PC-3 (cell line): Measurements from ENCODE around the gene IL4.

Experiments
- EZH2 ChIP-seq: fragments of 300-600 bp; sonication (generic); IDR thresholded peaks from one replicate; pipeline ENCODE4 v1.6.1; 2017; ENCODE audit warnings: antibody characterized with exemption, mild to moderate bottlenecking, low read length; ENCODE audit not compliant: unreplicated experiment
- EZH2phosphoT487 ChIP-seq: fragments of 300-600 bp; sonication (generic); IDR thresholded peaks from 2 replicates; pipeline ENCODE4 v1.6.1; 2018; ENCODE audit warnings: mild to moderate bottlenecking, antibody characterized with exemption, low read length, borderline replicate concordance
- TF ChIP-seq, protein P1 (sequence below): fragments of 300-600 bp; sonication (generic); conservative IDR thresholded peaks from 2 replicates; pipeline ENCODE4 v1.5.1; 2017; ENCODE audit warnings: antibody characterized with exemption, low read depth, mild to moderate bottlenecking, low read length

GRCh38 chr5:132628814-132629213 lies 45.0 kb upstream of the IL4 start:
- TF ChIP-seq, protein P1, sequence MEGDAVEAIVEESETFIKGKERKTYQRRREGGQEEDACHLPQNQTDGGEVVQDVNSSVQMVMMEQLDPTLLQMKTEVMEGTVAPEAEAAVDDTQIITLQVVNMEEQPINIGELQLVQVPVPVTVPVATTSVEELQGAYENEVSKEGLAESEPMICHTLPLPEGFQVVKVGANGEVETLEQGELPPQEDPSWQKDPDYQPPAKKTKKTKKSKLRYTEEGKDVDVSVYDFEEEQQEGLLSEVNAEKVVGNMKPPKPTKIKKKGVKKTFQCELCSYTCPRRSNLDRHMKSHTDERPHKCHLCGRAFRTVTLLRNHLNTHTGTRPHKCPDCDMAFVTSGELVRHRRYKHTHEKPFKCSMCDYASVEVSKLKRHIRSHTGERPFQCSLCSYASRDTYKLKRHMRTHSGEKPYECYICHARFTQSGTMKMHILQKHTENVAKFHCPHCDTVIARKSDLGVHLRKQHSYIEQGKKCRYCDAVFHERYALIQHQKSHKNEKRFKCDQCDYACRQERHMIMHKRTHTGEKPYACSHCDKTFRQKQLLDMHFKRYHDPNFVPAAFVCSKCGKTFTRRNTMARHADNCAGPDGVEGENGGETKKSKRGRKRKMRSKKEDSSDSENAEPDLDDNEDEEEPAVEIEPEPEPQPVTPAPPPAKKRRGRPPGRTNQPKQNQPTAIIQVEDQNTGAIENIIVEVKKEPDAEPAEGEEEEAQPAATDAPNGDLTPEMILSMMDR: no peak
- TF ChIP-seq EZH2phosphoT487: no peak
- no peak for TF ChIP-seq EZH2
